Measurements from ENCODE around the gene TIGD4.

TIGD4 gene

GRCh38 chr4:152747444-152747843 lies 32.1 kb downstream of the TIGD4 start:
- no peak for TF ChIP-seq CTCF (IDR thresholded peaks at IDR 0.05; ENCODE audit: extremely low read depth, insufficient read depth, missing control alignments)
- DNase-seq (ENCODE audit: low spot score) = no peak

GRCh38 chr4:152738827-152739226 lies 40.7 kb downstream of the TIGD4 start:
- no peak for DNase-seq (ENCODE audit: low spot score)
- TF ChIP-seq CTCF (IDR thresholded peaks at IDR 0.05; ENCODE audit: extremely low read depth, insufficient read depth, missing control alignments) = no peak
- in situ Hi-C loops (cut with MboI; ENCODE audit: low pct_unique_long_range_greater_than_20kb, low sequenced_read_pairs, unreplicated experiment) = loop anchor here (10.0 kb wide), 1 partner anchor 94 kb away; no protein-coding TSS in a partner anchor

More at GRCh38 chr4:152747444-152747843, 32.1 kb downstream of the TIGD4 start:
- in situ Hi-C loops (cut with MboI; ENCODE audit: low pct_unique_long_range_greater_than_20kb, low sequenced_read_pairs, unreplicated experiment) = no loop called here

- in situ Hi-C loops (cut with MboI; ENCODE audit: low pct_unique_long_range_greater_than_20kb, low sequenced_read_pairs, unreplicated experiment) = loop anchor here (10.0 kb wide), 1 partner anchor 91 kb away; no protein-coding TSS in a partner anchor
- no peak for TF ChIP-seq CTCF (IDR thresholded peaks at IDR 0.05; ENCODE audit: extremely low read depth, insufficient read depth, missing control alignments)
- DNase-seq (ENCODE audit: low spot score) = no peak
Measured at GRCh38 chr4:152735906-152736305, 43.6 kb downstream of the TIGD4 start.

- DNase-seq (ENCODE audit: low spot score) = peak; percentile 48
- in situ Hi-C loops (cut with MboI; ENCODE audit: low pct_unique_long_range_greater_than_20kb, low sequenced_read_pairs, unreplicated experiment) = loop anchor here (10.0 kb wide), 1 partner anchor 91 kb away; no protein-coding TSS in a partner anchor
- TF ChIP-seq CTCF (IDR thresholded peaks at IDR 0.05; ENCODE audit: extremely low read depth, insufficient read depth, missing control alignments) = peak; percentile 67
Measured at GRCh38 chr4:152735396-152735859, 44.1 kb downstream of the TIGD4 start.

- no peak for DNase-seq (ENCODE audit: low spot score)
- TF ChIP-seq CTCF (IDR thresholded peaks at IDR 0.05; ENCODE audit: extremely low read depth, insufficient read depth, missing control alignments) = no peak
- in situ Hi-C loops (cut with MboI; ENCODE audit: low pct_unique_long_range_greater_than_20kb, low sequenced_read_pairs, unreplicated experiment) = loop anchor here (10.0 kb wide), 1 partner anchor 90 kb away; no protein-coding TSS in a partner anchor
Measured at GRCh38 chr4:152734699-152735050, 44.9 kb downstream of the TIGD4 start.

GRCh38 chr4:152734015-152734698 lies 45.4 kb downstream of the TIGD4 start:
- DNase-seq (ENCODE audit: low spot score) = no peak
- TF ChIP-seq CTCF (IDR thresholded peaks at IDR 0.05; ENCODE audit: extremely low read depth, insufficient read depth, missing control alignments) = no peak
- in situ Hi-C loops (cut with MboI; ENCODE audit: low pct_unique_long_range_greater_than_20kb, low sequenced_read_pairs, unreplicated experiment) = loop anchor here (10.0 kb wide), 1 partner anchor 89 kb away; no protein-coding TSS in a partner anchor
